Measurements from ENCODE around the gene CACNA2D3. TPM values are rescaled to one million over a fixed set of nuclear protein-coding genes. Genes with fewer than 3 reads are reported as not detected.

Gene CACNA2D3
- total and polyA plus RNA-seq, 7 donors, result 2.7 to 13.5 (median 9.0) TPM

GRCh38 chr3:54557538-54558428 lies 435.4 kb downstream of the CACNA2D3 start:
- intact Hi-C loops (cut with DNase I), result no loop called here
- DNase-seq (no peak), ATAC-seq (peak; percentile 28 to 65 (median 58))
- no peak for TF ChIP-seq CTCF (IDR thresholded peaks at IDR 0.05)
- 59 to 66% (median 62%) methylated on average over 12 of the region's 12 CpGs for WGBS, 3 donors
- no peak overlapping the region for H3K4me3 ChIP-seq
- H3K4me1 ChIP-seq, result no peaks in the 10 kb centered on the region
- H3K36me3 ChIP-seq (ENCODE audit: insufficient read depth in 1 of 2, low read depth in 1 of 2), result no peaks in the 10 kb centered on the region
- no peaks in the 10 kb centered on the region for H3K27me3 ChIP-seq (ENCODE audit: insufficient read depth in 3 of 3, low read length in 2 of 3)
- no peak overlapping the region for H3K27ac ChIP-seq
- H3K9me3 ChIP-seq, result no peaks in the 10 kb centered on the region

GRCh38 chr3:54563501-54564200 lies 441.3 kb downstream of the CACNA2D3 start:
- Histone ChIP-seq H3K4me1 (no peaks in the 10 kb centered on the region), H3K4me3 (no peak overlapping the region), H3K27ac (no peak overlapping the region), H3K27me3 (ENCODE audit: insufficient read depth in 3 of 3, low read length in 2 of 3) (no peaks in the 10 kb centered on the region), H3K9me3 (no peaks in the 10 kb centered on the region), H3K36me3 (ENCODE audit: insufficient read depth in 1 of 2, low read depth in 1 of 2) (no peaks in the 10 kb centered on the region)
- TF ChIP-seq CTCF (IDR thresholded peaks at IDR 0.05), result no peak
- 64 to 78% (median 77%) methylated on average over 12 of the region's 12 CpGs for WGBS, 3 donors
- no peak for DNase-seq
- intact Hi-C loops (cut with DNase I), result no loop called here
- no peak for ATAC-seq

GRCh38 chr3:54564374-54564925 lies 442.1 kb downstream of the CACNA2D3 start:
- no peak for ATAC-seq
- no peaks in the 10 kb centered on the region for H3K27me3 ChIP-seq (ENCODE audit: insufficient read depth in 3 of 3, low read length in 2 of 3)
- no peak overlapping the region for H3K4me3 ChIP-seq
- TF ChIP-seq CTCF (IDR thresholded peaks at IDR 0.05), result no peak
- H3K27ac ChIP-seq, result no peak overlapping the region
- no peaks in the 10 kb centered on the region for H3K4me1 ChIP-seq
- intact Hi-C loops (cut with DNase I), result no loop called here
- DNase-seq, result no peak
- no peaks in the 10 kb centered on the region for H3K36me3 ChIP-seq (ENCODE audit: insufficient read depth in 1 of 2, low read depth in 1 of 2)
- 71 to 75% (median 75%) methylated on average over 6 of the region's 6 CpGs for WGBS, 3 donors
- H3K9me3 ChIP-seq, result no peaks in the 10 kb centered on the region

GRCh38 chr3:54565956-54566355 lies 443.6 kb downstream of the CACNA2D3 start:
- Histone ChIP-seq H3K9me3 (no peaks in the 10 kb centered on the region), H3K4me3 (no peak overlapping the region), H3K4me1 (no peaks in the 10 kb centered on the region), H3K27ac (no peak overlapping the region), H3K36me3 (ENCODE audit: insufficient read depth in 1 of 2, low read depth in 1 of 2) (peaks cover 0 to 6% of the 10 kb centered on the region in 2 donors), H3K27me3 (ENCODE audit: insufficient read depth in 3 of 3, low read length in 2 of 3) (no peaks in the 10 kb centered on the region)
- intact Hi-C loops (cut with DNase I), result no loop called here
- no peak for TF ChIP-seq CTCF (IDR thresholded peaks at IDR 0.05)
- ATAC-seq, result no peak
- no peak for DNase-seq

Measured in psoas muscle (tissue), 8 donors.